HPDE6-E6E7 (cell line): ENCODE results near the gene WDPCP.
"Not testable (repeated sequence)": the region's sequence is repeated elsewhere in the genome, so short reads cannot be mapped to it uniquely, and the experiment has no call there.

Experiments
- DNase-seq: peaks from one replicate; pipeline ENCODE4 v3.0.0; 2011; ENCODE audit warnings: missing footprints; ENCODE audit errors: extremely low spot score

WDPCP gene

GRCh38 chr2:63249161-63249560 is 339.1 kb downstream of the WDPCP start:
- no peak for DNase-seq

DNA sequence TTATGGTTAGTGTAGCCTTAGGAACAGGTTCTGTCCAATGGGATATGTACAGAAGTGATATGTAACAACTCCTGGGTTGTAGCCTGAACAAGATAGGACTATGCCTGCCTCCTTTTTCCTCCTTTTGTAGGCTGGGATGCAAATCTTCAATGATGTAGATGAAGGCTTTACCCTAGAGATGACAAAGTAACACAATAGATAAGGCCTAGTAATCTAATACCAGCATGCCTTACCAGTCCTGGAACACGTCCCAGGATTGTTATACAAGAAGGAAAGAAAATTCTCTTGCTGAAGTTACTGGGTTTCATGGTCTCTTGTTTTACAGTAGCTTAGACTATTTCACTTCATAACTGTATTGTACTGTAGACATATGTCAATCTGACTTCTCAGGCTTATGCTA is 345.5 kb downstream of the WDPCP start:
- no peak for DNase-seq

DNA sequence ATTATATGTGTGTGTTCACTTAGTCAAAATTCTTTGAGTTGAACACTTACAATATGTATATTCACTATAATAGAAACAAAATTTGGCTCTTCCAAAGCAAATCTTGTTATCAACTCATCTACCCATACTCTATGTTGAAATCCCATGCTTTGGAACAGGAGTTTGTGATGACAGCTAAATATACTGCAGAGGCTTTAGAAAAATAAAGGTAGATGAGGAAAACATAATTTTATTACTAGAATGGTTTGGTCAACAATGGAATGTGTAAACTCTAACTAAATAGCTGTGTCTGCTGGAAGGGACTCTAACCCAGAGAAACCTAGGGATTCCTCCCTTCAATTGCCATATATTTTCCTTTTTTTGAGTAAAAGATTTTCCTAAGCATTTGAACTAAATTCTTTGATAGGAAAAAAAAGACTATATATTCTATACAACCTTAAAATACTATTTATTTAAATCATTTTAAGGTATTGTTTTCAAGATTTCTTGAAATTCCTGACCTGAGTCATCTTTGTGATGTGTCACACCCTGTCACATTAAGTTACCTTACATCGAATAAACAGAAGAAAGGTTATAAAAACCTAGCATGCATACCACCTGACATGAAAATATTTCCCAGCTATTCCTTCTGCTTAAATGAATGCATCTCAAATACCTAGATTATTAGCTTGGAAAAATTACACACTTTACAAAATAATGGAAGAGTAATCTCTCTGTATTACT is 362.2 kb downstream of the WDPCP start:
- no peak for DNase-seq

DNA sequence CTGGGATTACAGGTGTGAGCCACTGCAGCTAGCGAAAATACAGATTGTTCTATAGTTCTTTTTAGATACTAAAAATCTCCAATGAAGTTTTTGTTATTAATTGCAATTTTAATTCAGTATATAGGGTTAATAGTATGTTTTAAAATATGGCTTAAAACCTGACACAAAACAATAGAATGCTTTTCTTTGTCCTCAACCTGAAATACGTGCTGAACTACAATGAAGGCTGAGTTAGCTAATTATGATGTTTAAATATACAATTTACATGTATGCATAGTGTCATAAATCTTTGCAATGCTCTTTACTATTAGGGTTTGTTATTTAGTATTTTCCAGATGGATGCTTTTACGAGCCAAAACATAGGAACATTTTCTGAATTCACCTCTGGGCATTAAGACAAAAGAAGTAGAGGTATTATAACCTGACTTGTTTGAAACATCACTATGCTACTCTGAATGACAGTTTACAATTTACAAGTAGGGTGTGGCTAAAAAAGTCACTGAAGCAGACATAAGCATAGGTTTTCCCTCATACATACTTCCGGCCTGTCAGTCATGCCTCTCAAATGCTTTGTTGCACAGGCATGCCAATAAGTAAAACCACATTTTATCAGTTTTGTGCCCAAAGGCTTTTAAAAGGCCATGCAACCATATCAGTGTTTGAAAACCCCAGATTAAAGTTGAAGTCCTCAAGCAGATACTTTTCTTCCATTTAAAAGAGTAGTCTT is 369.3 kb downstream of the WDPCP start:
- DNase-seq = no peak

- no peak for DNase-seq
Observed at GRCh38 chr2:63195310-63195709, 393.0 kb downstream of the WDPCP start.

- DNase-seq = no peak
Observed at GRCh38 chr2:63194175-63194574, 394.1 kb downstream of the WDPCP start.

DNA sequence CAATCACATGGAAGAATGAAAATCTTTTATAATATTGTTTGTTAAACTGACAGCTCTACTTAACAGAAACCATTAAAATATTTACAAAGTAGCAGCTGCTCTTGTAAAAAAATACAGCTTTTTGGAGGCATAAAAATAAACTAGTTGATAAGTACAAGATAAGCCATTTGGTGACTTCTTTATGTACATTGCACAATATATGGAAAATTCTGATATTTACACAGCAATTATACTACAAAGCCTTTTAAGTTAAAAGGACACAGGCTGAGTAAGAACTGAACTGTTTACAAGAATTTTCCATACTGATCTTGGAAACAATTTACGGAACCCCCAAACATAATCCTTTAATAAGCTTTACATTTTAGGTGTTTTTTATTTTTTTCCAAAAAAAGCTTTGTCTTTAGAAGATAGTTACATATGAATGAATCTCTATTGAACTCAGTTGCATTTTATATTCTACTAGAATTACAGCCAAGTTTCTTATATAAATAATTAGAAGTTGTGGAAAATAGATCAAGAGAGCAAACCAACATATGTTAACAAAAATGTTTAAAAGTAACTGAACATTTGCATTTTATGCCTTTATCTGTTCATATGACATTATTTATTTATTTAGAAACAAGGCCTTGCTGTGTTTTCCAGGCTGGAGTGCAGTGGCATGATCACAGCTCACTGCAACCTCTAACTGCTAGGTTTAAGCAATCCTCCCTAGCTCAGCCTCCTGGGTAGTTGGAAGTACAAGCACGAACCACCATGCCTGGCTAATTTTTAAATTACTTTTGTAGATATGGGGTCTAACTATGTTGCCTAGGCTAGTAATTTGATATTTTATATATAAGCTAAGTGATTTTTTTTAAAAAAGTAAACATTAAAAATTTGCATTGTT is 395.1 kb downstream of the WDPCP start:
- no peak for DNase-seq

DNA sequence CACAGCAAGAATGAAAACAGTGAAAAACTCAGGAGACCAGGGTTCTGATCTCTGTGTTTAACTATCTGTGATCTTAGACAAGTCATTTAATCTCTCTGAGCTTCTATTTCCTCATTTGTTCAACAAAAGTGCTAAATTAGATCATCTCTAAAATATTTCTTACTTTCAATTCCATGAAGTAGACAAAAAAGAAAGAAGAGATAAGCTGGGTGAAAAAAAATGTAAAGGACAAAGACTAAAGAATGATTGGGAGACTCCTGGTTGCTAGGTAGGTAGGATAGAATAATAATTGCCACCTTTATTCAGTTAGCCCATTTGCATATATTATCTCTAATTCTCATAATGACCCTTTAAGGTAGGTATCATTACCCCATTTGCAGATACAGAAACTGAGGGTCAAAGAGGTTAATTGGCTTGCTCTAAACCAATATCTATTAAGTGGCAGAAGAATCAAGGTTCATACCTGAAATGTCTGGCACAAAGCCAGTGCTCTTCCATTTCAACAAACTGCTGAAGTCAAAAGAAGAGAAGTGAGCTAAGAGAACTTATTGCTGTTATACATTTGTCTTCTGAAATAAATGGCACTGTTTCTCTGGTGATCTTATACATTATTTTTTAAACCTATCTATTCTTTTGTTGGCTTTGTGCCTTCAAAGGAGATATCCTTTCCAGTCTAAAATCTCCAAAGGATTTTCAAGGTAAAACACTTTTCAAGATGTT is 395.9 kb downstream of the WDPCP start:
- DNase-seq = no peak

DNA sequence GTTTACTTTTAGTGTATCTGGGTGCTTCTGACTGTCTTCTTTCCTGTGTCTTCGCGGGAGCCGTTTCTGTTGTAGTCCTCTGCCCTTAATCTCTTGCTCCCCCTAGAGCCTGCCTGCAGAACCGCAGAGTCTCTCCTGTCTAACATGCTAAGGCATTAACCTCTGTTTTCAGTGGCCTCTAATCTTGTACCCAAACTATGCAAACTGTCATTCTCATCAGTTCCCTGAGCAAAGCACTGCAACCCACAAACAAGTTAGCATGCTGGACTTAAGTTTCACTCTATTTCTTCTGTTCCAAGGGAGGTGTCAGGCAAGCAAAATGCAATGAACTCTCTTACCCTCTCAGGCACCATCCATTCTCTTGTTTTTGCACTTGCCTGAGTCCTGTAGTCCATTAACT is 399.3 kb downstream of the WDPCP start:
- peak; percentile 31 for DNase-seq

DNA sequence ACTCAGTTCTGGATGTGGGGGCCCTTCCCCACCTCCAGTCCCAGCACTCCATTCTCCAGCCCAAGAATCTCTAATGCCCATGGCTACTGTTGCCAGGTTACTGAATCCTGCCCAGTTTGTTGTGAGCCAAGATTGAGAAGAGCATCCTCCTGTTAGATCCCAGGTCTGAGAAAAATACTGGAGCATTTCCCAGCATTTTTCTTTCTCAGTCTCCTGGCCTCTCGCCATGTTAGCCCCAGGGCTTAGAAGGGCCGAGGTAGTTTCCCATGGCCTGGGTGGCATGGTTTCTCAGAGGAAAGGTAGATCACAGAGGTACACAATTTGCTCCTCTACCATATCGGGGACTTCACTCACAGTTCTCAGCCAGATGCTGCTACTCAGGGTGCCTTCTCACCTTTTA is 401.9 kb downstream of the WDPCP start:
- no peak for DNase-seq

DNA sequence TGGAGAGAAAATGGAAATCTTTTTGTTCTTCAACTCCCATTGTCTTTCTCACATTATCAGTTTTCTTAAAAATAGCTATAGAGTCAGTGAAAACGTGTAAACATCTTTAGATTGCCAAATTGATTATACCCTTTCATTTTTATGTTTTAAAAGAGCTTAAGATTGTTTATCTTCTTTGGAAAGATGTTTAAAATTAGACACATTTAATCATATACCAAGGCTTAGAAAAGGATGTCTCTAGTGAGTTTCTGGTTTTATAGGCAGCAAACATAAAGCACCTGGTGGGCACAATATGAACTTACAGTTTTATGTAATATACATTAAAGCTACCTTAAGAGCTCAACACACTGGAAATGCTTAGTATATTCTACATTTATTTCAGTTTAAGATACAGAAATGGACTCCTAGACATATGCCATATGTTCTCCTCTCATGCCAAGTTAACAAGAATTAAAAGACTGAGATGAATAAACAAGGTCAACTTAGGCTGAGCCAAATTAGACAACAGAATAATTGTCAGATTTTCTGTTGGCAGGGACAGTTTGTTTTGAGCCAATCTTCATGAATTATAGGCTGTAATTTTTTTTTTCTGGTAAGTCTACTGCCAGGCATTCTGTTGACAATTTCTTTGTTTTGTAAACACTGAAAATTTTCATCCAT is 425.0 kb downstream of the WDPCP start:
- no peak for DNase-seq

GRCh38 chr2:63159262-63159661 is 429.0 kb downstream of the WDPCP start:
- DNase-seq = no peak

- DNase-seq = not testable (repeated sequence)
Observed at GRCh38 chr2:63136683-63137082, 451.6 kb downstream of the WDPCP start.

DNA sequence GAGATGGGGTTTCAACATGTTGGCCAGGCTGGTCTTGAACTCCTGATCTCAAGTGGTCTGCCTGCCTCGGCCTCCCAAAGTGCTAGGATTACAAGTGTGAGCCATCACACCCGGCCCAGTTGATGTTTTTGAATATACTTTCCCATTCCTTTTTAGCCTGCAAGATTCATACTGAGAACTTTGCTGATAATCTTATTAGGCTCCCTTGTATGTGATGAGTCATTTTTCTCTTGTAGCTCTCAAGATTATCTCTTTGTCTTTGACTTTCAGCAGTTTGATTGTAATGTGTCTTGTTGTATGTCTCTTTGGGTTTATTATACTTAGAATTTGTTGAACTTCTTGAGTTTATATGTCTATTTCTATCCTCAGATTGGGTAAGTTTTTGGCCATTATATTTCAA is 456.3 kb downstream of the WDPCP start:
- DNase-seq = no peak

DNA sequence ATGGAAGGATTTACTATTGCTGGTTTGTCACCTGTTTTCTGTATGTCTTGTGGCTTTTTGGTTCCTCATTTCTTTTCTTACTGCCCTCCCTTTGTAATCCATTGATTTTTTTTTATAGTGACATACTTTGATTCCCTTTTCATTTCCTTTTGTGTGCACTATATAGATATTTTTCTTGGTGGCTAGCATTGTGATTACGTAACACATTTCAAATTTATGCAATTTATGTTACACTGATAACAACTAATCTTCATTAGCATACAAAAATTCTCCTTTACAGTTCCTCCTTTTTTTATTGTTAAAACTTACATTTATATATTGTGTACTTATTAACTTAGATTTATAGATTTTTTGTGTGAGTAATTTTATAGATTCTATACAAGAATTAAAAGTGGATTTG is 457.1 kb downstream of the WDPCP start:
- no peak for DNase-seq

DNA sequence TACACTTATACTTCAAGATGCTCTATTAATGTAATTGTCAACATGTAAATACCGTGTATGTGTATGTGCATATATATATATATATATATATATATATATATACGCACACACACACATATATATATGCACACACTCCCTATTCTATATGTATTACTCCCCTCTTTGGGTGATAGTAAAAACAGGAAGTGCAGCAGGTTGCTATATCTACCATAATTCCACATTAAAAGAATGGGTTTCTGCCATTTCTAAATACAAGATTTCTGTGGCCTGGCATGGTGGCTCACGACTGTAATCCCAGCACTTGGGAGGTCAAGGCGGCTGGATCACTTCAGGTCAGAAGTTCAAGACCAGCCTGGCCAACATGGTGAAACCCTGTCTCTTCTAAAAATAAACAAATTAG is 460.7 kb downstream of the WDPCP start:
- DNase-seq = no peak

DNA sequence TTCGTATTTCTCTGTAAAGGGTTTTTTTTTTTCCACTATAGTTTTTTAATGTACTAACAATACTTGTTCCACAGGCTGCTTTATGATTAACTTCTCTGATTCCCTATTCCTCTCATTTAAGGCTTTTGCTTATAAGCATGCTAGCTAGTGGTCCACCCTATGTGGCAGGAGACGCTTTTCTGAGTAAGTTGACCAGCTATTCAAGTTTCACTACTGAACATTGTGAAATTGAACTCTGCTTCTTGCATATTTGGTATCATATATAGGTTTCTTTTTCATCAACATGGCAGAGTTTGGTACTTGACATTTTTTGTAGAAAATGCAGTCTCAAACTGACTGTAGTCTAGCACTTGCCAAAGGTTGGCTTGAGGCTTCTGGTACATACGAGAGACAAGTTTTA is 463.4 kb downstream of the WDPCP start:
- DNase-seq = no peak

DNA sequence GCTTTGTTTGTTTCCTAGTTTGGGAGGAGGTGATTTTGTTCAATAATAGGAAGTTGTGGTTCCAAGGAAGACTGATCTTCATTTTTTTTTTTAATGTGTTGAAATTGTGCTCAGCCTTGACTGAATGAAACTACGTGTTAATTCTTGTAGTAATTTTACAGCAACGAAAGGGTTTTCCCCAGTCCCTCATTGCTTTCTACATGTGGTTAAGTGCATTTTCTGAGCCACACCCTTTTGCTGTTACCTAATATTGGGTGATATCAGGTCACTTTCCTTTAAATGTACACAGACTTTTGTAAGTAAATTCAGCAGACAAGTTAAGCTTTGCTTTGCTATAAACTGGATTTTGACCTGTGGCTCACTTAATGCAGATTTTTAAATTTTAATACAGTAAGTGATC is 464.1 kb downstream of the WDPCP start:
- DNase-seq = peak; percentile 33

GRCh38 chr2:63122921-63123320 is 465.4 kb downstream of the WDPCP start:
- DNase-seq = no peak

GRCh38 chr2:63121055-63121834 is 467.0 kb downstream of the WDPCP start:
- no peak for DNase-seq

DNA sequence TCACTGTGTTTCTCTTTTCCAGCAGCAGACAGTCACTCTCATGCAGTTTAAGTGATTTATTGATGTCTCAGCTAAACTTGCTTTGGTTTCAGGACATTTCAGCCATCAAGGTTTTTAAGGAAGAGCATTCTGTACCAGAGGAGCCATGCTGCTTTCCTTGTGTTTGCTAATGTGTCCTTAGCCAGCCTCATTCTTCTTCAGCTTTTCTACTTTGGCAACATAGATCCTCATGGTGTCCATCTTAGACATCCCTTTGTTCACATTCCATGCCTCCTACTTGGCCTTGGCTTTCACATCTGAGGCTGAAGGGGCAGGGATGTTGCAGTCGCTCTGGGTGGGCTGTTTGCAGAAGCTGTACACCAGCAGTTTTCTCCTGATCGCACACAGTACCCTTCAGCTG is 469.5 kb downstream of the WDPCP start:
- DNase-seq = no peak
